Neural crest cell (in vitro differentiated cells): ENCODE results near the gene NTRK2. TPM values are rescaled to one million over a fixed set of nuclear protein-coding genes. Genes with fewer than 3 reads are reported as not detected.

Source experiments
- DNase-seq: peaks from one replicate; pipeline ENCODE4 v3.0.0; 2021; ENCODE audit warnings: low read depth, mixed read lengths, low spot score
- H3K27ac Mint-ChIP-seq: one replicate; pipeline ENCODE4 v1.8.0; 2021; ENCODE audit warnings: mild to moderate bottlenecking, mixed read lengths; ENCODE audit not compliant: unreplicated experiment
- H3K27me3 Mint-ChIP-seq: 2 replicates; pipeline ENCODE4 v1.8.0; 2021; ENCODE audit warnings: low read depth, mild to moderate bottlenecking, mixed read lengths
- H3K36me3 Mint-ChIP-seq: 2 replicates; pipeline ENCODE4 v1.8.0; 2021; ENCODE audit warnings: low read depth, mild to moderate bottlenecking, mixed read lengths
- H3K4me1 Mint-ChIP-seq: 2 replicates; pipeline ENCODE4 v1.8.0; 2021; ENCODE audit warnings: mixed read lengths
- H3K4me3 Mint-ChIP-seq: one replicate; pipeline ENCODE4 v1.8.0; 2021; ENCODE audit warnings: mild to moderate bottlenecking, mixed read lengths
- H3K9me3 Mint-ChIP-seq: 2 replicates; pipeline ENCODE4 v1.8.0; 2021; ENCODE audit warnings: mixed read lengths
- CTCF ChIP-seq: fragments of 200-600 bp; sonication (generic); conservative IDR thresholded peaks from 2 replicates; pipeline ENCODE4 v1.5.0; 2021; ENCODE audit warnings: antibody characterized with exemption, mild to moderate bottlenecking
- total RNA-seq: library from RNA; stranded (reverse); gene quantifications from 2 replicates; pipeline ENCODE4 v1.2.1, GENCODE V29; 2021

The NTRK2 gene
- total RNA-seq, 1 donor from 2014 or later = 20.6 TPM

GRCh38 chr9:84845956-84846900, 176.7 kb downstream of the NTRK2 start:
- H3K9me3 Mint-ChIP-seq = peaks cover 5% of the 10 kb centered on the region
- peaks cover 2% of the 10 kb centered on the region for H3K27me3 Mint-ChIP-seq
- H3K36me3 Mint-ChIP-seq = peaks cover 5% of the 10 kb centered on the region
- H3K27ac Mint-ChIP-seq = peak overlapping the region; percentile 1
- TF ChIP-seq CTCF = no peak
- DNase-seq = no peak
- H3K4me1 Mint-ChIP-seq = peaks cover 54% of the 10 kb centered on the region
- peak overlapping the region; percentile 48 for H3K4me3 Mint-ChIP-seq

GRCh38 chr9:84846906-84847305, 177.4 kb downstream of the NTRK2 start:
- H3K36me3 Mint-ChIP-seq = peaks cover 5% of the 10 kb centered on the region
- DNase-seq = no peak
- H3K27ac Mint-ChIP-seq = peak overlapping the region; percentile 1
- no peak for TF ChIP-seq CTCF
- H3K4me1 Mint-ChIP-seq = peaks cover 54% of the 10 kb centered on the region
- H3K4me3 Mint-ChIP-seq = peak overlapping the region; percentile 48
- H3K9me3 Mint-ChIP-seq = peaks cover 2% of the 10 kb centered on the region
- no peaks in the 10 kb centered on the region for H3K27me3 Mint-ChIP-seq

- Mint-ChIP-seq H3K9me3 (no peaks in the 10 kb centered on the region), H3K27me3 (no peaks in the 10 kb centered on the region), H3K27ac (no peak overlapping the region), H3K4me3 (no peak overlapping the region), H3K4me1 (peaks cover 65% of the 10 kb centered on the region), H3K36me3 (no peaks in the 10 kb centered on the region)
- no peak for TF ChIP-seq CTCF
- no peak for DNase-seq
Measured at GRCh38 chr9:84849049-84849448, 179.5 kb downstream of the NTRK2 start.

- TF ChIP-seq CTCF = no peak
- Mint-ChIP-seq H3K36me3 (no peaks in the 10 kb centered on the region), H3K27ac (peak overlapping the region; percentile 30), H3K27me3 (no peaks in the 10 kb centered on the region), H3K4me1 (peaks cover 74% of the 10 kb centered on the region), H3K9me3 (peaks cover 2% of the 10 kb centered on the region), H3K4me3 (peak overlapping the region; percentile 38)
- DNase-seq = no peak
Measured at GRCh38 chr9:84850830-84851392, 181.4 kb downstream of the NTRK2 start.

- no peak for TF ChIP-seq CTCF
- H3K36me3 Mint-ChIP-seq = no peaks in the 10 kb centered on the region
- peaks cover 2% of the 10 kb centered on the region for H3K9me3 Mint-ChIP-seq
- no peak for DNase-seq
- peaks cover 67% of the 10 kb centered on the region for H3K4me1 Mint-ChIP-seq
- H3K4me3 Mint-ChIP-seq = no peak overlapping the region
- H3K27me3 Mint-ChIP-seq = no peaks in the 10 kb centered on the region
- peak overlapping the region; percentile 23 for H3K27ac Mint-ChIP-seq
Measured at GRCh38 chr9:84851935-84852585, 182.5 kb downstream of the NTRK2 start.
